GM20000 (cell line): Measurements from ENCODE around the gene MSRB3.

ENCODE experiments used
- DNase-seq: peaks from one replicate; pipeline ENCODE4 v3.0.0; 2012; ENCODE audit warnings: low spot score
- CTCF ChIP-seq: IDR thresholded peaks from 2 replicates; pipeline ENCODE4 v1.5.1; 2012; ENCODE audit warnings: mild to moderate bottlenecking, control low read depth; ENCODE audit errors: extremely low read depth, missing control alignments

The MSRB3 gene

GRCh38 chr12:65335021-65335714, 56.7 kb downstream of the MSRB3 start:
- TF ChIP-seq CTCF, result no peak
- DNase-seq, result no peak

GRCh38 chr12:65335981-65336380, 57.5 kb downstream of the MSRB3 start:
- TF ChIP-seq CTCF, result no peak

GRCh38 chr12:65339161-65339560, 60.7 kb downstream of the MSRB3 start:
- TF ChIP-seq CTCF, result no peak
- DNase-seq, result no peak

More at GRCh38 chr12:65335981-65336380, 57.5 kb downstream of the MSRB3 start:
- no peak for DNase-seq

GRCh38 chr12:65343230-65343629, 64.7 kb downstream of the MSRB3 start:
- no peak for DNase-seq
- TF ChIP-seq CTCF, result no peak

- TF ChIP-seq CTCF, result no peak
- no peak for DNase-seq
Observed at GRCh38 chr12:65343801-65344200, 65.3 kb downstream of the MSRB3 start.

- TF ChIP-seq CTCF, result no peak
- no peak for DNase-seq
Observed at GRCh38 chr12:65355461-65355860, 77.0 kb downstream of the MSRB3 start.

GRCh38 chr12:65362234-65363031, 84.0 kb downstream of the MSRB3 start:
- no peak for TF ChIP-seq CTCF
- DNase-seq, result no peak
